OCI-LY7 (cell line): ENCODE results near the gene GATAD1.

ENCODE experiments used
- CTCF ChIP-seq: fragments of 200-600 bp; sonication (generic); conservative IDR thresholded peaks from 2 replicates; pipeline ENCODE4 v1.5.1; 2014; ENCODE audit warnings: mild to moderate bottlenecking, antibody characterized with exemption, low read length, moderate library complexity, mixed read lengths
- EZH2phosphoT487 ChIP-seq: fragments of 200-600 bp; sonication (generic); IDR thresholded peaks from 2 replicates; pipeline ENCODE4 v1.6.1; 2018; ENCODE audit warnings: low read depth, borderline replicate concordance, mild to moderate bottlenecking, mixed run types, antibody characterized with exemption, low read length, moderate library complexity, mixed read lengths

GRCh38 chr7:92402920-92403759, 44.1 kb upstream of the GATAD1 start:
- TF ChIP-seq CTCF (no peak), EZH2phosphoT487 (no peak)
